Stimulated activated CD8-positive, alpha-beta memory T cell treated with anti-CD3 and anti-CD28 coated beads, Interleukin-12 subunit alpha, Interleukin-12 subunit beta, amount 100 ng/mL, for 24 hours (primary cell): ENCODE data around the gene CSNK1G3.
A peak's percentile ranks its signal among the peaks of the same experiment; 100 is the strongest.
"Not testable (repeated sequence)": the region's sequence is repeated elsewhere in the genome, so short reads cannot be mapped to it uniquely, and the experiment has no call there.

Experiments used
- DNase-seq: peaks from one replicate; pipeline ENCODE4 v3.0.0-alpha.2; 2020; ENCODE audit errors: extremely low read depth

CSNK1G3 gene

GRCh38 chr5:123511648-123512605 lies at the start of gene CSNK1G3:
Gene CSNK1G3, plus strand, starts transcription at chr5:123512177. Its CDS starts 33,487 bp downstream, at chr5:123545664.
- peak; percentile 78 for DNase-seq

GRCh38 chr5:123466839-123467238 lies 45.1 kb upstream of the CSNK1G3 start:
- not testable (repeated sequence) for DNase-seq

GRCh38 chr5:123471385-123471784 lies 40.6 kb upstream of the CSNK1G3 start:
- DNase-seq = no peak

GRCh38 chr5:123472150-123472924 lies 39.6 kb upstream of the CSNK1G3 start:
- DNase-seq = no peak

GRCh38 chr5:123474228-123474627 lies 37.7 kb upstream of the CSNK1G3 start:
- DNase-seq = no peak

- DNase-seq = no peak
Observed at GRCh38 chr5:123476731-123477130, 35.2 kb upstream of the CSNK1G3 start.

- DNase-seq = no peak
Observed at GRCh38 chr5:123478546-123478945, 33.4 kb upstream of the CSNK1G3 start.

- DNase-seq = no peak
Observed at GRCh38 chr5:123482258-123482657, 29.7 kb upstream of the CSNK1G3 start.

- DNase-seq = no peak
Observed at GRCh38 chr5:123483446-123484077, 28.4 kb upstream of the CSNK1G3 start.

- DNase-seq = no peak
Observed at GRCh38 chr5:123485275-123485674, 26.7 kb upstream of the CSNK1G3 start.

GRCh38 chr5:123486951-123487655 lies 24.9 kb upstream of the CSNK1G3 start:
- DNase-seq = no peak

- no peak for DNase-seq
Observed at GRCh38 chr5:123490974-123491373, 21.0 kb upstream of the CSNK1G3 start.

GRCh38 chr5:123495211-123495610 lies 16.8 kb upstream of the CSNK1G3 start:
- not testable (repeated sequence) for DNase-seq

GRCh38 chr5:123496892-123497291 lies 15.1 kb upstream of the CSNK1G3 start:
- no peak for DNase-seq

- DNase-seq = no peak
Observed at GRCh38 chr5:123500471-123500870, 11.5 kb upstream of the CSNK1G3 start.

GRCh38 chr5:123502120-123502519 lies 9.9 kb upstream of the CSNK1G3 start:
- no peak for DNase-seq

GRCh38 chr5:123503299-123503698 lies 8.7 kb upstream of the CSNK1G3 start:
- no peak for DNase-seq

- DNase-seq = no peak
Observed at GRCh38 chr5:123505633-123506032, 6.3 kb upstream of the CSNK1G3 start.

- no peak for DNase-seq
Observed at GRCh38 chr5:123508441-123508840, 3.5 kb upstream of the CSNK1G3 start.

- DNase-seq = no peak
Observed at GRCh38 chr5:123511290-123511647, 708 bp upstream of the CSNK1G3 start.

- no peak for DNase-seq
Observed at GRCh38 chr5:123512611-123513461, 859 bp downstream of the CSNK1G3 start.
